Measurements from ENCODE around the gene LAIR2.
"Not testable (repeated sequence)": the region's sequence is repeated elsewhere in the genome, so short reads cannot be mapped to it uniquely, and the experiment has no call there.

DNA sequence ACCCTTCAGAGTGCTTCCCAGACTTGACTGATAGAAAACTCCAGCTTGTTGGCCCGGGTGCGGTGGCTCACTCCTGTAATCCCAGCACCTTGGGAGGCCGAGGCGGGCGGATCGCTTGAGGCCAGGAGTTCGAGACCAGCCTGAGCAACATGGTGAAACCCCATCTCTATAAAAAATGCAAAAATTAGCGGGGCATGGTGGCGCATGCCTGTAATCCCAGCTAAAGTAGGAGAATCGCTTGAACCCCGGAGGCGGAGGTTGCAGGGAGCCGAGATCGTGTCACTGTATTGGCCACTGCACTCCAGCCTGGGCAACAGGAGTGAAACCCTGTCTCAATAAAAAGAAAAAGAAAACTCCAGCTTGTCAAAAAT, 36.5 kb upstream of the LAIR2 start:
- TF ChIP-seq, protein P1, sequence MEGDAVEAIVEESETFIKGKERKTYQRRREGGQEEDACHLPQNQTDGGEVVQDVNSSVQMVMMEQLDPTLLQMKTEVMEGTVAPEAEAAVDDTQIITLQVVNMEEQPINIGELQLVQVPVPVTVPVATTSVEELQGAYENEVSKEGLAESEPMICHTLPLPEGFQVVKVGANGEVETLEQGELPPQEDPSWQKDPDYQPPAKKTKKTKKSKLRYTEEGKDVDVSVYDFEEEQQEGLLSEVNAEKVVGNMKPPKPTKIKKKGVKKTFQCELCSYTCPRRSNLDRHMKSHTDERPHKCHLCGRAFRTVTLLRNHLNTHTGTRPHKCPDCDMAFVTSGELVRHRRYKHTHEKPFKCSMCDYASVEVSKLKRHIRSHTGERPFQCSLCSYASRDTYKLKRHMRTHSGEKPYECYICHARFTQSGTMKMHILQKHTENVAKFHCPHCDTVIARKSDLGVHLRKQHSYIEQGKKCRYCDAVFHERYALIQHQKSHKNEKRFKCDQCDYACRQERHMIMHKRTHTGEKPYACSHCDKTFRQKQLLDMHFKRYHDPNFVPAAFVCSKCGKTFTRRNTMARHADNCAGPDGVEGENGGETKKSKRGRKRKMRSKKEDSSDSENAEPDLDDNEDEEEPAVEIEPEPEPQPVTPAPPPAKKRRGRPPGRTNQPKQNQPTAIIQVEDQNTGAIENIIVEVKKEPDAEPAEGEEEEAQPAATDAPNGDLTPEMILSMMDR (IDR thresholded peaks at IDR 0.05), result not testable (repeated sequence)
- not testable (repeated sequence) for TF ChIP-seq EZH2, EZH2phosphoT487 (IDR thresholded peaks at IDR 0.05)

Measured in neural progenitor cell (in vitro differentiated cells).